Right atrium auricular region (tissue), 2 donors: ENCODE measurements around the gene EGFL7. TPM values are rescaled to one million over a fixed set of nuclear protein-coding genes. Genes with fewer than 3 reads are reported as not detected.

Experiments
- DNase-seq: peaks from one replicate; pipeline ENCODE4 v3.0.0-alpha.2; 2019; ENCODE audit warnings: low spot score
- H3K27ac ChIP-seq, 2 donors: fragments of 200-600 bp; sonication (generic); 1 replicate in 1 of 2; 2 replicates in 1 of 2; pipeline ENCODE4 v1.5.1; 2016 to 2019
- H3K27me3 ChIP-seq, 2 donors: fragments of 200-600 bp; sonication (generic); one replicate each; pipeline versions ENCODE4 v1.5.1 to v1.6.0; 2017 to 2019
- H3K36me3 ChIP-seq: fragments of 200-600 bp; sonication (generic); one replicate; pipeline ENCODE4 v1.5.1; 2016
- H3K4me1 ChIP-seq, 2 donors: fragments of 200-600 bp; sonication (generic); one replicate each; pipeline versions ENCODE4 v1.5.1 to v1.6.0; 2017 to 2019
- H3K4me3 ChIP-seq, 2 donors: fragments of 200-600 bp; sonication (generic); 1 replicate in 1 of 2; 2 replicates in 1 of 2; pipeline ENCODE4 v1.5.1; 2017 to 2019; ENCODE audit warnings: mild to moderate bottlenecking in 1 of 2, moderate library complexity in 1 of 2
- H3K9me3 ChIP-seq, 2 donors: fragments of 200-600 bp; sonication (generic); one replicate each; pipeline ENCODE4 v1.5.1; 2019
- total RNA-seq, 2 donors: library from RNA; depleted of rRNA; stranded (reverse); fragments of >200 nt; gene quantifications; one replicate each; pipeline ENCODE4 v1.1.0, GENCODE V29; 2016
- TF ChIP-seq, protein P1 (sequence below), 2 donors: fragments of 200-600 bp; sonication (generic); IDR thresholded peaks; one replicate each; pipeline ENCODE4 v1.5.1; 2019; ENCODE audit warnings: antibody characterized with exemption in 2 of 2

The EGFL7 gene
- total RNA-seq, 2 donors from 2014 or later = 114 to 120 TPM

DNA sequence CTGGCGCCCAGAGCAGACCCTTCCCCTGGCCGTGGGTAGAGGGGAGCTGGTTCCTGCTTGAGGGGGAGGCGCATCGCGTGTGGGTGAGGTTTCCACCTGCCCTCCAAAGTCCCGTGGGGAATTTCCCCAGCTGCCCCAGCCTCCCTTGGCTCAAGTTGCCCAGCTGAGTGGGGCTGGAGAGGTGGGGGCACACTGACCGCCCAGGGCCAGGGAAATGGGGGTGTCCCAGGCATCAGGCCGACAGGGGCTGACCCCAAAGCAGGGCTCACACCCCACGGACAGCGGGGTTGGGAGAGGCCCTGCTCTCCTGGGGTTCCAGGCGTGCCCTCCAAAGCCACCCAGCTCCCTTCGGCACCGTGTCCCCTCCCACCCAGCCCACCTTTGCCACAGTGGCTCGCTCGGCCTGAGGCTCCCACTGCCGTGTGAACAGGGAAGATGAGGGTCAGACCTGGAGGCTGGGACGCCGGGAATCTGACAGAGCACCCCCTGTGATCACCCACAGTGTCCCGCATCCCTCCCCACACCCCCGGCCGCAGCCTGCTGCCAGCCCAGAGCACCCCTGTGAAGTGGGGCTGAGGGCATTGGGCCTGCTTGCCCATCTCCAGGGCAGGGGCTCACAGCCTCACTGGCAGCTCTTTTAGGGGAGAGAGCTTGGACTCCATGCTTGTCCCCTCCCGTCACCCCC lies 933 bp upstream of the EGFL7 start:
- DNase-seq = no peak
- H3K27me3 ChIP-seq = no peaks in the 10 kb centered on the region
- peak overlapping the region; percentile 21 to 66 for H3K4me3 ChIP-seq
- peaks cover 20% of the 10 kb centered on the region for H3K36me3 ChIP-seq
- no peaks in the 10 kb centered on the region for H3K9me3 ChIP-seq
- TF ChIP-seq, protein P1, sequence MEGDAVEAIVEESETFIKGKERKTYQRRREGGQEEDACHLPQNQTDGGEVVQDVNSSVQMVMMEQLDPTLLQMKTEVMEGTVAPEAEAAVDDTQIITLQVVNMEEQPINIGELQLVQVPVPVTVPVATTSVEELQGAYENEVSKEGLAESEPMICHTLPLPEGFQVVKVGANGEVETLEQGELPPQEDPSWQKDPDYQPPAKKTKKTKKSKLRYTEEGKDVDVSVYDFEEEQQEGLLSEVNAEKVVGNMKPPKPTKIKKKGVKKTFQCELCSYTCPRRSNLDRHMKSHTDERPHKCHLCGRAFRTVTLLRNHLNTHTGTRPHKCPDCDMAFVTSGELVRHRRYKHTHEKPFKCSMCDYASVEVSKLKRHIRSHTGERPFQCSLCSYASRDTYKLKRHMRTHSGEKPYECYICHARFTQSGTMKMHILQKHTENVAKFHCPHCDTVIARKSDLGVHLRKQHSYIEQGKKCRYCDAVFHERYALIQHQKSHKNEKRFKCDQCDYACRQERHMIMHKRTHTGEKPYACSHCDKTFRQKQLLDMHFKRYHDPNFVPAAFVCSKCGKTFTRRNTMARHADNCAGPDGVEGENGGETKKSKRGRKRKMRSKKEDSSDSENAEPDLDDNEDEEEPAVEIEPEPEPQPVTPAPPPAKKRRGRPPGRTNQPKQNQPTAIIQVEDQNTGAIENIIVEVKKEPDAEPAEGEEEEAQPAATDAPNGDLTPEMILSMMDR (IDR thresholded peaks at IDR 0.05) = no peak
- H3K27ac ChIP-seq = peak overlapping the region; percentile 78
- peaks cover 0 to 23% of the 10 kb centered on the region in 2 donors for H3K4me1 ChIP-seq

DNA sequence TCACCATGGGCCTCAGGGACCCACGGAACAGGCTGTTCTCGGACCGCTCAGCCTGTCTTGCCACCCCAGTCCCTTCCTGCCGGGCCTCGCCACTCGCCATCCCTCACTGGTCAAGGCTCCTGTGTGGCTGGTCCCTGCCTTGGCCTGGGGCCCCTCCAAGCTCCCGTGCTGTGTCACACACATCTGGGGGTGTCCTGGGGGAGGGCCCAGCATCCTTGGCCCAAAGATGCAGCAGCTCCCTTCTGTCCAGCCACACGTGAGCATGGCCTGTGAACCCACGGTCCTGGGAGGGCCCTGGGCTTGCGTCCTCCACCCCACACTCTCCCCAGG lies 425 bp upstream of the EGFL7 start:
- DNase-seq = no peak
- Histone ChIP-seq H3K27ac (peak overlapping the region; percentile 78), H3K27me3 (no peaks in the 10 kb centered on the region), H3K9me3 (no peaks in the 10 kb centered on the region), H3K4me3 (peak overlapping the region; percentile 21 to 66), H3K4me1 (peaks cover 0 to 19% of the 10 kb centered on the region in 2 donors), H3K36me3 (peaks cover 25% of the 10 kb centered on the region)
- TF ChIP-seq, protein P1 (IDR thresholded peaks at IDR 0.05) = no peak

DNA sequence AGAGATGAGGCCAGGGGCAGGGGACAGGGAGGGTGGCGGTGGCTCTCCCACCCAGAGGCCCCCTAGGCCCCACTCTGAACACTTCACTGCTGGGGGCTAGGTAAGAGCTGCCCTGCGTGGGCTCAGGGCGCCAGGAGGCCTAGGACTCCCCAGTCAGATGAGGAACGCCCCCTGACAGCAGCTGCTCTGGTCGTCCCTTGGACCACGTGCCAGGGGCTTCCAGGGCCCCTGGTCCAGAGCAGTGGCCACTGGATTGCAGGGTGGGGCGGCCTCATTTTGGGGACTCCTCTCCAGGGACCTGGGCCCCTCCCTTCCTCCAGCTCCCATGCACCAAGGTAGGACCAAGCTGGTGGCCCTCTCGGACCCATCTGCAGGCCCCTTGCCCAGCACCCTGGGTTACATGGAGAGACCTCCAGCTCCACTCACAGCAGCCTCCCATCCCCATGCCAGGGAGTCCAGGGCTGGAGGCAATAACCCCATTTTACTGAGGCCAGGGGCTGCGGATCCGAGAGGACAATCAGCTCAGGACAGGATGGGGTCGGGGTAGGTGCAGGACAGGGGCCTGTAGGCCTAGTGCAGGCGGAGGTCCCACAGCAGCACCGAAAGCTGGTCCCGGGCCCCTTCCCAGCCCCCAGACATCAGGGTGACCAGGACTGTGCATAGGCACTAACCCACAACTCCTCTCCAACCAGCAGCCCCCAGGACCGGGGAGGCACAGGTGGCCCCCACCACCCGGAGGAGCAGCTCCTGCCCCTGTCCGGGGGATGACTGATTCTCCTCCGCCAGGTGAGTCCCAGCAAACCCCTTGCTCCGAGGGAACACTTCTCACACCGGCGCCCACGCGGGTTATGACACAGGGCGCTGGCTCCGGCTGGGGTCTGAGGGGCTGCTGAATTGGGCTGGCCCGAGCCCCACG lies 1.5 kb downstream of the EGFL7 start:
- peaks cover 43% of the 10 kb centered on the region for H3K36me3 ChIP-seq
- no peaks in the 10 kb centered on the region for H3K27me3 ChIP-seq
- TF ChIP-seq, protein P1 (IDR thresholded peaks at IDR 0.05) = no peak
- H3K4me1 ChIP-seq = peaks cover 0 to 20% of the 10 kb centered on the region in 2 donors
- H3K4me3 ChIP-seq = peak overlapping the region; percentile 56 to 66
- no peak for DNase-seq
- peak overlapping the region; percentile 72 to 77 for H3K27ac ChIP-seq
- H3K9me3 ChIP-seq = no peaks in the 10 kb centered on the region

DNA sequence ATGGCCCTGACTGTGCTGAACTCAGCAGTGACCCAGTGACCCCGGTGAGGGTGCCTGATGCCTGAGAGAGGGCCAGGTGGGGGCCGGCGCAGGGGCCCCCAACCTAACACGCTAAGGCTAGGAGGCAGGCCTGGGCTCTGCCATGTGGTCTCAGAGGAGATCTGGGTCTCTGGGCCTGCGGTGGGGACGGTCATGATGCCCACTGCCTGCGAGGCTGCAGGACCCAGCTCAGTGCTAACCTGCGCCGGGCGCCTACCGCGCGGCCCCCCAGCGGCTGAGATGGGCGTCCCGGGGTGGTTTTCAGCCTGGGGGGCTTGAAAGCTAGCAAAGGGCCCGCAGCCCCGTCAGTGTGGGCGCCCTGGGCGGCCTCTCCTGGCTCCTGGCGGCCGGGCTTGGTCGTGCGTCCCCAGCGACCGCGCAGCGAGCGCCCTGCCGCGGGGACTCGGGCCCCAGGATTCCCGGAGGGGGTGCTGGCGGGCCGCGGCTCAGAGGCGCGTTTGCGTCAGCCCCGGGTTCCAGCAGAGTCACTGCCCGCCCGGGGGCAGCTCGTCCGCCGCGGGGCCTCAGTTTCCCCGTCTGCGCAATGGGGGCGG lies 2.5 kb downstream of the EGFL7 start:
- H3K4me1 ChIP-seq = peaks cover 0 to 21% of the 10 kb centered on the region in 2 donors
- peaks cover 49% of the 10 kb centered on the region for H3K36me3 ChIP-seq
- TF ChIP-seq, protein P1 (IDR thresholded peaks at IDR 0.05) = peak in 1 of 2 donors; percentile 48
- H3K9me3 ChIP-seq = no peaks in the 10 kb centered on the region
- H3K27me3 ChIP-seq = no peaks in the 10 kb centered on the region
- DNase-seq = no peak
- H3K27ac ChIP-seq = peak overlapping the region; percentile 72 to 77
- H3K4me3 ChIP-seq = peak overlapping the region; percentile 56 to 66

DNA sequence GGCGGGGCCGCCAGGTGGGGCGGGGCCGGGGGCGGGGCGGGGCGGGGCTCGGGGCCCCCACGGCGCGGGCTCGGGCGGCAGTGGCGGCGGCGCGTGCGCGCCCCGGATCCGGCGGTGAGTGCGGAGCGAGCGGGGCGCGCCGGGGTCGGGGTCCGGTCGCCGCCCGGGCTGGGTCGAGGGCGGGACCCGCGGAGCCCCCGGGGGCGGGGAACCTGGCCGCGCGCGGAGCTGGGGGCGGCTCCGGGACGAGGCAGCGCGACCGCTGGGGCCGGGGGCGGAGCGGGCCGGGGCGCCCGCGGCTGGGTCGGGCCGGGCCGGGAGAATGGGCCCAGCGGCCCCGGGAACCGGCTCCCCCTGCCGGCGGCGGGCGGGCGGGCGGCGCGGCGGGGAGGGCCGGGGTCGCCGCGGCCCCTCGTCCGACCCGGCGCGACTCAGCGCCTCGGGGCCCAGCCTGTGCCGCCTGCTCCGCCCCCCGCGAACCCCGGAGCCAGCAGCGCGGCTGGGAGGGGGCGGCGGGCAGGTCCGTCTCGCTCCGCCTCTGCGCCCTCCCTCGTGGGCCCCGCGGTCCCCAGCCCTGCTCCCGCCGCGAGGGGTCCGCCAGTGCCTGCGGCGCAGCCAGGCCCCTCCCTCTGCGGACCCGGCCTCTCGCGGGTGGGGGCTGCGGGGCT lies 3.1 kb downstream of the EGFL7 start:
- Histone ChIP-seq H3K27ac (peak overlapping the region; percentile 47 to 76), H3K4me1 (peaks cover 0 to 21% of the 10 kb centered on the region in 2 donors), H3K9me3 (no peaks in the 10 kb centered on the region), H3K4me3 (peak overlapping the region; percentile 56 to 66), H3K36me3 (peaks cover 49% of the 10 kb centered on the region), H3K27me3 (no peaks in the 10 kb centered on the region)
- no peak for DNase-seq
- TF ChIP-seq, protein P1 (IDR thresholded peaks at IDR 0.05) = no peak
